LNCaP clone FGC (cell line): Measurements from ENCODE around the gene SPEN.

Experiments used
- DNase-seq: peaks from one replicate; pipeline ENCODE4 v3.0.0-alpha.2; 2011; ENCODE audit warnings: low read depth
- H3K4me3 ChIP-seq: 2 replicates; pipeline ENCODE4 v1.5.1; 2011; ENCODE audit warnings: mild to moderate bottlenecking, low read depth, low read length, control low read depth
- CTCF ChIP-seq: IDR thresholded peaks from 2 replicates; pipeline ENCODE4 v1.5.1; 2012; ENCODE audit warnings: mild to moderate bottlenecking; ENCODE audit not compliant: control insufficient read depth, insufficient read depth; ENCODE audit errors: extremely low read depth

SPEN gene

GRCh38 chr1:15989776-15990175 lies 142.3 kb downstream of the SPEN start:
- H3K4me3 ChIP-seq, result no peak overlapping the region
- TF ChIP-seq CTCF, result no peak
- DNase-seq, result no peak
